Hypothalamus (tissue), 51 donors: ENCODE results near the gene IFT172.
"Not testable (repeated sequence)": the region's sequence is repeated elsewhere in the genome, so short reads cannot be mapped to it uniquely, and the experiment has no call there.

ENCODE experiments used
- DNase-seq, 51 donors: peaks; one replicate each; lab custom pipeline; 2025; lab: John Stamatoyannopoulos, UW

IFT172 gene

DNA sequence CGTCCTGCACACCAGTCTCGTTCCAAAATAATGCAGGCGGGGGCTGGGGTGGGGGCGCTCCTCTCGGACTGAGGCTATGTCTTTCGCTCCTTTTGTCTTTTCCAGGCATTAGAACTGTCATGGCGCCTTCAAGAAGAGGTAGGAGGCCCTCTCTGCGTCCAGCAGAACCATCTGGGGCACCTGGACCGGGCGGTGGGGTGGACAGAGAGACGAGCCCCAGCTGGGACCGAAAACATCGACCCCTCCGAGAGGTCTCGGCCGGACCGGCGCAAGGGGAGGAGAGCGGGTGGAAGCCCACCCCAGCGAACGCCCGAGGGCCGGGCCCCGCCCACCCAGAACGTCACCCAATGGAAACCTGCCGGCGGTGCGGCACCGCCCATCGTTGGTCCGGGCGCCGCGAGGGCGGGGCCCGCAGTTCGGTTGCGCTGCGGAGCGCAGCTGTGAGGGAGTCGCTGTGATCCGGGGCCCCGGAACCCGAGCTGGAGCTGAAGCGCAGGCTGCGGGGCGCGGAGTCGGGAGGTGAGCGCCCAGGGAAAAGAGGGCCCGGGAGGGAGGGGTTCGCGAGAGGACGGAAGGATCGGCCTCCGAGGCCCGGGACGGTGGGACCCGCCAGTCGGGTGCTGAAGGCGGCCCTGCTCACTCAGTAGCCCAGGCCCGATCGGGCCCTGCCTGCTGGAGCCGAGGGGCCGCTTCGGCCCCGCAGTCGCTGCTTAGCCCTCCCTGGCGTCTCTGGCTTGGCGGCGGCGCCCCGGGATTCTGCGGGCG is 61.1 kb downstream of the IFT172 start, which contains the start of gene NRBP1:
TSS of gene NRBP1 (plus strand) at position 419 of the 765 bp plus-strand sequence. CDS start 4,643 bp downstream, outside the sequence.
- peak; percentile 50 to 97 (median 89) for DNase-seq

DNA sequence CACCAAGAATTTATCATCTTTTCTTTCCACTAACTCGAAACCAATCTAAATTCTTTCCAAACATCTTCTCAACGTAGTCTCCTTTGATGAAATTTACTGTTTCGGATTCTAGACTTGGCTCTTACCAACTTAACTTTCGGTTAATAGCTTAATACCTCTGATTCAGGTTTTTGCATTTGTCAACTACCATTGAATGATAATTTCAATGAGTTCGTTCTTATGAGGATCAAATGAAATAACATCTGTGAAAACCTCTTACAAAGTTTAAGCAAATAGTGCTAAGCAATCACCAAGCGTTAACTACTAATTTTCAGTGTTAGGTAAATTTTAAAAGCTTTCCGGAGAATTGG is 61.7 kb downstream of the IFT172 start:
- no peak for DNase-seq

DNA sequence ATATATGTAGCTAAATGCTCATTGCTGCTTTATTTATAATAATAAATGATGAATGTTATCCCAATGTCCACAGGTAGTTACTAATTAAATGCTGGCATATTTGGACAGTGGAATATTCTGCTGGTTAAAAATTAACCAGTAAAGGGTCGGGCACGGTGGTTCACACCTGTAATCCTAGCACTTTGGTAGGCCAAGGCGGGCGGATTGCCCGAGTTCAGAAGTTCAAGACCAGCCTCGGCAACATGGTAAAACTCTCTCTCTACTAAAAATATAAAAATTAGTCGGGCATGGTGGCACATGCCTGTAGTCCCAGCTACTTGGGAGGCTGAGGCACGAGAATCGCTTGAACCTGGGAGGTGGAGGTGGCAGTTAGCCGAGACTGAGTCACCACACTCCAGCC is 64.5 kb downstream of the IFT172 start:
- not testable (repeated sequence) for DNase-seq

DNA sequence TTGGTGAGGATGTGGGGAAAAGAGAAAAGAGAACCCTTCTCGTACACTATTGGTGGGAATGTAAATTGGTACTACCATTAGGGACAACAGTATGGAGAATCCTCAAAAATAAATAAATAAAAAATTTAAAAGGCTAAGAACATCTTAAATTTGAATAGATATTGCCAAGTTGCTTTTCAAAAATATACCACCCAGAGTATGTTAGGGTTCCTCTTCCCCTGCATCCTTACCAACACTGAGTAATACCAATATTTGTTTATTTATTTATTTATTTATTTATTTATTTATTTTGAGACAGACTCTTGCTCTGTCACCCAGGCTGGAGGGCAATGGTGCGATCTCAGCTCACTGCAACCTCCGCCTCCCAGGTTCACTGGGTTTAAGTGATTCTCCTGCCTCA is 66.6 kb downstream of the IFT172 start:
- DNase-seq, result no peak

DNA sequence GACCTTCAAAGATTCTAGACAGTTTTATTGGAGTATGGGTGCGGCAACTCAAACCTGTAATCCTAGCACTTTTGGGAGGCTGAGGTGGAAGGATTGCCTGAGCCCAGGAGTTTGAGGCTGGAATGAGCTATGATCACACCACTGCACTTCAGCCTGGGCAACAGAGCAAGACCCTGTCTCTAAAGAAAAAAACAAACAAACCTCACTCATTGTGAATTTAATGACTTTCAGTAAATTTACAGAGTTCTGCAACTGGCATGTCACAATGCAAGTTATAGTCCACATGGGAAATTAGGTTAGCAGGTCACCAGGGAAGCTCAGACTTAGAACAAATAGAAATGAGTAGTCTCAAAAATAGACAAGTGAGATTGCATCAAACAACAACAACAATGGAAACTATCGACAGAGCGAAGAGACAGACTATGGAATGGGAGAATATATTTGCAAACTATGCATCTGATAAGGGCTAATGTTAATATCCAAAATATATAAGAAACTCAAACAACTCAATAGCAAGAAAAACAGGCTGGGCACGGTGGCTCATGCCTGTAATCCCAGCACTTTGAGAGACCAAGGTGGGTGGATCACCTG is 67.8 kb downstream of the IFT172 start:
- DNase-seq, result no peak

DNA sequence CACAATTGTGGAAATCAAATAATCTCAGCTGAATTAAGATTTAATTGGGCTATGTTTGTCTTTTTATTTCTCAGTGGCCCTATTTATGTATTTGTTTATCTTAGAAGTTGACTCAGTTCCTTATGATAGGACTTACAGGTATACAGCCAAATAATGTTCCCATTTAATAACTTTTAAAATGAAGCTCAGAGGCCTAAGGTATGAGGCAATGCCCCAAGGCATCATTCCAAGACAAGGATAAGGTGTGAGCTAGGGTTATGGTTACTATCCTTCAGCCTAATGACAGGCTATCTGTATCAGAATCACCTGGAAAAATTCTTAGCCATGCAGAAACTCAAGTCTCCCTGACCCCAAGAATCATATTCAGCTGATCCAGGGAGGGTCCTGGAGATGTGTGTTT is 68.5 kb downstream of the IFT172 start:
- no peak for DNase-seq

DNA sequence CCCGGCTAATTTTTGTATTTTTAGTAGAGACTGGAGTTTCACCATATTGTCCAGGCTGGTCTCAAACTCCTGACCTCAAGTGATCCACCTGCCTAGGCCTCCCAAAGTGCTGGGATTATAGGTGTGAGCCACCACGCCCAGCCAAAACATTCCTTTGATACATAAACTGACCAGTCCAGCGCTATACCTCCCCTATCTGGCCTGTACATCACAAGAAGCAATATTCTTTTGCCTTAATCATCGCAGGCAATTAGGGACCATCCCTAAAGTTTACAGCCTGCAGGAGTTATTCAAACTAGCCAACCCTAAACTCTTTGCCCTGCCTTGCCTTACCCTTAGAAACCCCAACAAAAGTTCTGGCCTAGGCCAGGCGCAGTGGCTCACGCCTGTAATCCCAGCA is 73.4 kb downstream of the IFT172 start:
- no peak for DNase-seq

DNA sequence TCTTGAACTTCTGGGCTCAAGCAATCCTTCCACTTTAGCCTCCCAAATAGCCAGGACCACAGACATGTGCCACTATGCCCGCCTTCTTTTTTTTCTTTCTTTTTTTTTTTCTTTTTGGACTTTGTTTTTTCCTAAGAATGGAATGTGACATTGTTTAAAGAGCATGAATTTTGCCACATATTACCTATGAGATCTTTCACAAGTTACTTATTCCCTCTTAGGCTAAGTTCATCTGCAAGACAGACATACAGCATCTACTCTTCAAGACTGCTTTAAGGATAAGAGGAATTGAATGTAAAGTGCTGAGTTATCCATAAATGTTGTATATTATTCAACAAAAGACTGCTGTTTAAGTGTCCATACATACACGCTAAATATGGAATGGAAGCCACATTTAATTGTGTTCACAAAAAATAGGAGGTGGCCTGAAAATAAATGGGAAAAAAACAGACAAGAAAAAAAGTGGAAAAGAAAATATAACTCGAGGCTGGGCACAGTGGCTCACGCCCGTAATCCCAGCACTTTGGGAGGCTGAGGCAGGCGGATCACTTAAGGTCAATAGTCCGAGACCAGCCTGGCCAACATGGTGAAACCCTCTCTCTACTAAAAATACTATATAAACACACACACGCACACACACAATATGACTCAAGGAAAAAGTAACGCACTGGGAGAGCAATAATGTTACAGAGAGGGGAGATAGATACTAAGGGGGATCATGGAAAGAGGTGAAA is 77.0 kb downstream of the IFT172 start:
- DNase-seq, result no peak

DNA sequence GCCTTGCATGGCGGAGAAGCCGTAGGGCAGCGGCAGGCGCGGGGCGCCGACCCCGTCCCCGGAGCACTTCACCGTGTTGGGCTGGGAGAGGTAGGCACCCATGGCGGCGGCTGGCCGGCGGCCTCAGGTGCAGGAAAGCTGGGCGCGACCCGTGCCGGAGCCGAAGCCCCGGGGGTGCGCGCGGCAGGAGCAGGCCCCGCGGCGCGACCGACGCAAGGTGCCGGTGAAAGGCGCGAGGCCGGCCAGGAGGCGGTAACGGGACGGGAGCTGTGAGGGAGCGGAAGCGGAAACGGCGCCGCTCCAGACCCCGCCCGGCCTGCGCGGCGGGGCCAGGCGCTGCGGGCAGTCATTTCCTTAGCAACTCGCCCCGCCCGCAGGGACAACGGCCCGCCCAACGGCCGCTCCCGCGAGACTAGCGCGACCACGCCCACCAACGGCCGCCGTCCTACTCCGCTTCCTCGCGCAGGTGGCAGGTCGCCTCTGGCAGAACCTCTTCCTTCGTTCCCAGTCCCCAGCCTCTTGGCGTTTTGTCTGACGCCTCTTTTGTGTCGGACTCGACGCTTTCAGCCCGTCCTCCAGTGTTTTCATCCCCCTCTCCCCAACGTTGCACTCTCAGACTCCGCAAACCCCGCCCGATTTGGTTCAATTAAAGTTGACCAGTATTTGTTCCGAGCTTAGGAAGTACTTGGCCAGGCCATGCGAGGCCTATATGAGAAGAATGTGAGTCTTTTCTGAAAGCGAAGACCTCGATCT is 80.0 kb downstream of the IFT172 start, which contains the start of gene PPM1G:
TSS of gene PPM1G (minus strand) at position 271 of the 753 bp plus-strand sequence. CDS start at position 102, 169 bp downstream.
- DNase-seq, result peak; percentile 35 to 98 (median 89)

DNA sequence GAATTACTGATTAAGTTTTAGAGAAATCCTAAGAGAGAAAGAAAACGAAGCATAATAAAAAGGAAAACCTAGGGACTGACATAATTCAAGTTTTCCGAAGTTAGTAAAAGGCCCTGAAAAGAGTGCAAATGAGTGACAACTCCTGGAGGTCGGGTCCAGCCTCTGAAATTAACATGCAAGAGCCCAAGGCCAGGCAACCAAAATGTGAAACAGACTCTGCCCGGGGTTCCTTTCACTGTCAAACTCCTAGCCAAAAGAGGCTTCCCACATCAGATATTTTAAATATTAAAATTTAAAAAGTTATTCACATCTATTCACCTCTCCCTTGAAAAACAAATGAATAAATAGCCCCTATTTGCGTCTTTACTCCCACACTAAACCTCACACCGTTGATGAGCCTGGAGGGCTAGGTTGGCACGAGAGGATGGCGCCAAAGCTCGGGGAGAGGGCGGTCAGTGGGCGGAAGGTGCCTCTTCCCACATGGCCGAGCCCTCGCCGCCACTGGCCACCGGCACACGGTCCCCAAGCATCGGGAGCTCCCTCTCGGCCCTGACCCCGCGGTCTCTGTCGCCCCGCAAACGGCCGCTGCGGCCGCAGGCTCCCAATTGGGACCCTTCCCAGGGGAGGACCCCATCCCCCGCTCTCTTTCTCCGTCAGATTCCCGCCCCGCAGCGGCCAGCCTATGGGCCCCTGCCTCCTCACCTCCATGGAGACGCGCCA is 80.8 kb downstream of the IFT172 start:
- DNase-seq, result peak in 6 of 51 donors; percentile 16 to 51 (median 39)

DNA sequence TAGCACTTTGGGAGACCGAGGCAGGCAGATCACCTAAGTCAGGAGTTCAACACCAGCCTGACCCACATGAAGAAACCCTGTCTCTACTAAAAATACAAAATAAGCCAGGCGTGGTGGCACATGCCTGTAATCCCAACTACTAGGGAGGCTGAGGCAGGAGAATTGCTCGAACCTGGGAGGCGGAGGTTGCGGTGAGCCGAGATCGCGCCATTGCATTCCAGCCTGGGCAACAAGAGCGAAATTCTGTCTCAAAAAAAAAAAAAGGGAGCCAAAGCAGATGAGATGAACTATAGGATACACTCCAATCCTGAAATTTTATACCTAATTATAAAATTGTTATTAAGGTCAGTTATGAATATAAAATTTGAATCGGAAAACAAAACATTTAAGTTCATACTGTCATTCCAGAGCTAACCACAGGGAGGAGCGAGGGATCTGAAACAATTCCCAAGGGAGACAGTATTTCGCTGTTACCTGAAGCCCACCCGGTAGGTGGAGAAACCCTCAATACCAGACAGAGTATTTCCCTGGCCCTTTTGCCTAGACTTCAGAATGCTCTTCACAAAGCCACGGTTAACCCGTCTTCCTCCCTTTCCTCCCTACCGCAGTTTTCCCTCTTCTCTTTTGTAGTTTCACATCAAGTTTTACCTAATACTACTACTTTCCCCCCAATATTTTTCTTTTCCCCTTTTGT is 81.6 kb downstream of the IFT172 start:
- DNase-seq, result peak in 3 of 51 donors; percentile 3 to 22 (median 6)

DNA sequence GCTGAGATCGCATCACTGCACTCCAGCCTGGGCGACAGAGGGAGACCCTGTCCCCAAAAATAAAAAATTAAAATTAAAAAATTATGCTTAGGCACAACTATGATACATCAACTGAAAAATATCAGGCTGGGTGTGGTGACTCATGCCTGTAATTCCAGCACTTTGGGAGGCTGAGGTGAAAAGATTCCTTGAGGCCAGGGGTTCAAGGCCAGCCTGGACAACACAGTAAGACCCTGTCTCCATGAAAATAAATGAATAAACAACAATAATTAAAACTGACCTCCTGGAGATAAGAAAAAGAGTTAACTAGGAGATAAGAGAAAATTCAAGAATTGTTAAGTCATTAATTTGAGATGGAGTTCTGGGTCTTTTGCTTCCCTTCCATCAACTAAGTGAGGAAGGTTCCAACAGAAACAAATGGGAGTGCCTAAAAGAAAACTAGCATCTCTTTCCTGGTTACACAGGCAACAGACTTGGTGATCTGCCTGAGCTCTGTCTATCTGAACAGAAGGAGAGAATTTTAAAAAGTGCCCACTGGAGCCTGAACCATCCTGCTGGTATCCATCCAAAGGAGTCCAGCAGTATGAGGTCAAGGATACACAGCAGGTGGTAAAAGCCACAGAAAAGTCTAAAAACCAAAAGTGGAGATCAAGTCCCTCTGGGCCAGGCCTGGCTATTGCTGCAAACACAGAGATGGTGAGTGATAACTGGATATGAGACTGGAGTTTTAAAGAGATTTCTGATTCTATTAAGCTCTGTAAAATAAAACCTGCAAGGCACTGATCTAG is 89.0 kb downstream of the IFT172 start:
- DNase-seq, result no peak

DNA sequence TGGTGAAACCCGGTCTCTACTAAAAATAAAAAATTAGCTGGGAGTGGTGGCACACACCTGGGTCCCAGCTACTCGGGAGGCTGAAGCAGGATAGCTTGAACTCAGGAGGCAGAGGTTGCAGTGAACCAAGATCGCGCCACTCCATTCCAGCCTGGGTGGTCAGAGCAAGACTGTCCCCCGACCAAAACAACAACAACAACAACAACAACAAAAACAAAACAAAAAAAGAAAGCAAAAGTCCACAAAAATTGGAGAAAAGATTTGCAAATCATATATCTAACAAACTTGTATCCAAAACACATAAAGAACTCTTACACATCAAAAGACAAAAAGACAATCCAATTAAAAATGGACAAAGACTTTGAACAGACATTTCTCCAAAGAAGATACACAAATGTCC is 90.6 kb downstream of the IFT172 start:
- DNase-seq, result no peak
